Mesodermal cell (in vitro differentiated cells): ENCODE measurements around the gene IL18BP.

Source experiments
- H3K27ac ChIP-seq: 2 replicates; pipeline ENCODE4 v1.7.0; 2013; ENCODE audit warnings: mild to moderate bottlenecking, low read depth, low read length, moderate library complexity; ENCODE audit not compliant: severe bottlenecking
- H3K36me3 ChIP-seq: 2 replicates; pipeline ENCODE4 v1.7.1; 2013; ENCODE audit warnings: mild to moderate bottlenecking, low read length, moderate library complexity; ENCODE audit not compliant: control insufficient read depth, insufficient read depth
- H3K4me1 ChIP-seq: one replicate; pipeline ENCODE4 v1.7.1; 2013; ENCODE audit warnings: mild to moderate bottlenecking, low read length; ENCODE audit not compliant: insufficient read depth, control insufficient read depth, poor library complexity, severe bottlenecking
- H3K4me3 ChIP-seq: 2 replicates; pipeline ENCODE4 v1.7.0; 2013; ENCODE audit warnings: low read length, control low read depth, mild to moderate bottlenecking; ENCODE audit not compliant: insufficient read depth, poor library complexity, severe bottlenecking; ENCODE audit errors: extremely low read depth
- H3K9me3 ChIP-seq: 2 replicates; pipeline ENCODE4 v1.7.1; 2013; ENCODE audit warnings: mild to moderate bottlenecking, low read length, moderate library complexity; ENCODE audit not compliant: control insufficient read depth
- WGBS, 2 experiments: methylation state at CpG; one replicate each; pipeline ENCODE4 v1.1.5; 2013; ENCODE audit warnings: missing lambda C conversion rate in 2 of 2; ENCODE audit not compliant: insufficient coverage in 2 of 2; 5-methylcytosine and 5-hydroxymethylcytosine counted together

The IL18BP gene

DNA sequence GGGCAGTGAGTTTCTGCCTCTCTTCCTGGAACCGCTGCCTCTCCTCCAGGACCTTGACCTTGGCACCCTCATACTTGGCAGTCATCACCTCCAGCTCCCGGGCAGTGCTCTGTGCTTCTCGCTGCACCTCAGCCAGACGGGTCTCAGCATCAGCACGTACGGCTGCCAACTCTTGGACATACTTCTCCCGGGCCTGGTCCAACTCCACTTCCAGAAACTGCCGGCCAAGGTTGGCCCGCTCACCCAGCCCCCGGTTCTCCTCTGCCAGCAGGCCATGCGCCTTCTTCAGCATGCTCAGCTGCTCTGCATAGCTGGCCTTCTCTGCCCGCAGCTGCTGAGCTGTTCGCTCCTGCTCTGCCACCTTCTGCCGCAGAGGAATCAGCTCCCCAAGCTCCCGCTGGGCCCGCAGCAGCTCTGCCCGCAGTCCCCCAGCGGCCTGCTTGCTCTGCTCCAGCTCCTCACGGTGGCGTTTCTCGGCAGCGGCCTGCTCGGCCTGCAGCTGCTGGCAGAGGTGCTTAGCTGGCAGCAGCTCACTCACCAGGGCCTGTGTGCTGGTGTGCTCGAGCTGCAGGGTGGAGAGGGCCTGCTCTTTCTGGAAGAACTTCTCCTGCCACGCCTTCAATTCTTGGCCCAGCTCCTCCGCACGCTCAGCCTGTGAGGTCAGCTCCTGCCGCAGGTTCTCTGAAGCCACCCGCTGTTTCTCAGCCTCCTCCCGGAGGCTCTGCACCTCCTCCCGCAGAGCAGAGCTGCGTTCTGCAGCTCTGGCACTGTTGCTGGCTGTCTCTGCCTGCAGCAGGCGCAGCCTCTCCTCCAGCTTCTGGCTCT is 14.4 kb downstream of the IL18BP start:
- no peak overlapping the region for H3K27ac ChIP-seq
- no peaks in the 10 kb centered on the region for H3K9me3 ChIP-seq
- peaks cover 3% of the 10 kb centered on the region for H3K4me1 ChIP-seq
- 95 to 96% methylated on average over 30 to 33 of the region's 33 CpGs for WGBS, 2 experiments
- peaks cover 96% of the 10 kb centered on the region for H3K36me3 ChIP-seq
- H3K4me3 ChIP-seq = no peak overlapping the region

DNA sequence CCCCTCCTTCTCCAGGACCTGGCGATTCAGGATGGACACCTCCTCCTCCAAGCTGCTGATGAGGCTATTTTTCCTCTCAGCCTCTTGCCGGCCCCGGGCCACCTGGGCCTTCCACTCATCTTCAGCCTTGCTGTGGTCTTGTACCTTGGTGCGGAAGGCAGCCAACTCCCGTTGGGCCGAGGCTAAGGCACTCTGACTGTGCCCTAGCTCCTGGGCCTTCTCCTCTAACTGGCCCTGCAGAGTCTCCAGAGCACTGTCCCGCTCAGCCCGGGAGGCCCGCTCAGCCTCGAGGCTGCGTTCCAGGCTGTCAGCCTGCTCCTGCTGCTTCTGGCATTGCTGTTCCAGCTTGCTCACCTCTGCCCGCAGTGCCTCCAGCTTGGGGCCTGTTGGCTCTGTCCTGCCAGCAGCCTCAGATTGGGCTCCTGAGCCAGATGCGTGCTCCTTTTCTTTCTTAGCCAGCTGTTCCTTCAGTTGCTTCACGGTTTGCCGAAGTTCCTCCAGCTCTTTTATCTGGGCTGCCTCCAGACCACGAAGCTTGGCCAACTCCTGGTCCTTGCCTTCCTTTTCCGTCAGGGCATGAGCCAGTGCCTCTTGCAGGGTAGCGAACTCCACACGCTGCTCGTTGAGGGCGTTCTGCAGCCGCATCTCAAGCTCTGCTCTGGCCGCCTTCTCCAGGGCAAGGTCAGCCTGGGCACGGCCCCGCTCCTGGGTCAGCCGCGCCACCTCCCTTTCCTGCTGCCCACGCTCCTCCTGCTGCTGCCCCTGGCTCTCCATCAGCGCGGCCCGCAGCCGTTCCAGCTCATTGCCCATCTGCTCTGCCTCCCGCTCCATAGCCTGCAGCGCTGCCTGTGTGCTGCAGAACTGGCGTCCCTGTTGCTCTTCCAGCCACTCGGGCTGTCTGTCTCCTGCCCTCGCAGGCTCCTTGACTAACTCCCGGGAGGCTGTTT is 15.3 kb downstream of the IL18BP start:
- WGBS, 2 experiments = 97 to 98% methylated on average over 35 to 38 of the region's 38 CpGs
- peaks cover 98% of the 10 kb centered on the region for H3K36me3 ChIP-seq
- no peak overlapping the region for H3K27ac ChIP-seq
- H3K4me3 ChIP-seq = no peak overlapping the region
- H3K4me1 ChIP-seq = peaks cover 3% of the 10 kb centered on the region
- H3K9me3 ChIP-seq = no peaks in the 10 kb centered on the region

DNA sequence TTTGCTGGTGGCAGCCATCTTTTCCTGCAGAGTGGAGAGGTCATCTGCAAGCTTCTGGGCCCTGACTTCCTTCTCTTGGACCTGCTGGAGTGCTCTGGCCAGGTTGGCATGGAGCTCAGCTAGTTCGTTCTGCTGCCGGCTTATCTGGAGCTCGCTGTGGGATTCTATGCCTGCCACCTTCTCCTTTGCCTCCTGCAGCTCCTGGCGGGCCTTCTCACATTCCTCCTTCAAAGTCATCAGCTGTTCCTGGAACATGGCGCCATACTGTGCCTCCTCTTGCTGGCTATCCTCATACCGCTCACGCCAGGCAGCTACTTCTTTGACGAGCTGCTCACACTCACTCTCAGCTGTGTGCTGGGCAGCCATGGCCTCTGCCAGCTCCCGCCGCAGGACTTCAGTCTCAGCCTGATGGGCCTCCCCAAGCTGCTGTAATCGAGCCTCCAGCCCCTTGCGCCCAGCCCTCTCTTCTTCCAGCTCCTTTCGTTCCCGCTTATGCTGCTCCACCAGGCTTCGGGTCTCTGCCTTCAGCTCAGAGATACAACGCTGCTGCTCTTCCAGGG is 16.1 kb downstream of the IL18BP start:
- 97 to 100% methylated on average over 10 to 16 of the region's 16 CpGs for WGBS, 2 experiments
- Histone ChIP-seq H3K4me3 (no peak overlapping the region), H3K27ac (no peak overlapping the region), H3K9me3 (no peaks in the 10 kb centered on the region), H3K4me1 (peaks cover 3% of the 10 kb centered on the region), H3K36me3 (peaks cover 99% of the 10 kb centered on the region)

DNA sequence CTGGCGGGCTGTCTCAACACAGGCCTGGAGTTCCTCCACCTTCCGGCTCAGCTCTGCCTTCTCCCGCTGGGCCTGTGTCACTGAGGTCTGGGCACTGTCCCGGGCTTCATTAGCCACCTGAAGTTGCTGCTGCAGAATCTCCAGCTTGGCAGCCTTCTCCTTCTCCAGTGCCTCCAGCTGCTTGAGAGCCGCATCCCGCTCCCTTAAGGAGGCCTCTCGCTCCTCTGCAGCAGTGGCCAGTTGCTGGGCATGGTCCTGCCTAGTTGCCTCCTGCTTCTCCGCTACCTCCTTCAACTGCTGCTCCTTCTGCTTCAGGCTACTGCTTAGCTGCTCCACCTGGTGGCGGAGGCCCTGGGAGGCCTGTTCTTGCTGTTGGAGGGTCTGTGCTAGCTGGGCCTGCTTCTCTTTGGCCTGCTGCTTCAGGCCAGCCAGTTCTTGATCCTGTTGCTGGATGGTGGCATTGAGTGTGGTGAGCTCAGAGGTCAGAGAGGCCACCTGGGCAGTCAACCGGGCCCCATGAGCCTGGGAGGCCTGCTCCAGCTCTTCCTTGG is 16.9 kb downstream of the IL18BP start:
- Histone ChIP-seq H3K36me3 (peaks cover 99% of the 10 kb centered on the region), H3K4me1 (peaks cover 3% of the 10 kb centered on the region), H3K4me3 (no peak overlapping the region), H3K9me3 (no peaks in the 10 kb centered on the region), H3K27ac (no peak overlapping the region)
- 94 to 97% methylated on average over 8 of the region's 10 CpGs for WGBS, 2 experiments

DNA sequence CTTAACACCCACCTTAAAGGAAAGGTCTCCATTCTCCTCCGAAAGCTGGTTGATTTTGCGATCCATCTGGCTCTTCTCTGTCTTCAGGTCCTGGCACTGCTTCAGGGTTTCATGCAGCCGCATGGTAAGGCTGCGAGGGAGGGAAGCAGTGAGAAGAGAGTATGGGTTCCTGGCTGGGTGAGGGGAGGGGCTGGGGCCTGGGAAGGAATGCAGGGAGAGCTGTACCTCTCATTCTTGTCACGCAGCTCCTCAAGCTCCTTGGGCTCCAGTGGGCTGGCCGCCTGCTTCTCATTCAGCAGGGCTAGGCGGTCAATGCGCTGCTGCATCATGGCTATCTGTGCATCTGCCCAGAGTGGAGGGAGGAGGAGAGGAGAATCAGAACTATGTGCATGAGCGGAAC is 19.5 kb downstream of the IL18BP start:
- 100% methylated on average over 4 to 8 of the region's 9 CpGs for WGBS, 2 experiments
- Histone ChIP-seq H3K27ac (no peak overlapping the region), H3K4me1 (peaks cover 3% of the 10 kb centered on the region), H3K9me3 (no peaks in the 10 kb centered on the region), H3K4me3 (no peak overlapping the region), H3K36me3 (peaks cover 100% of the 10 kb centered on the region)

DNA sequence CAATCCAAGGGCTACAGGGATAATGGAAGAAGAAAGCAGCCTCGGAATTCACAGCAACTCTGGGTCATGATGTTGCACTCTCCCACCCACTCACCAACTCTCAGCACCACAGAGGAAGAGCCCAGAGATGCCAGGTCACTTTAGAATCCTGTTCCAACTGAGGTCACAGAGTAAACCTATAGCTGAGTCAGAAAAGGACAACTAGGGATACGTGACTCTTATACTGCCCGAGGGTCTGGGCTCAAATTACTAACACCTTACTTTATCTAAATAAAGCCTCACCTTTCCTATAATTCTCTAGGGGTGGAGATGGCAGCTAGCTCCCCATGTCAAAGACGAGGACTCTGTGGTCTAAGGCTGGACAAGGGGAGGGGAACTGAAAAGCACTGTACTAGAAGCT is 24.6 kb downstream of the IL18BP start:
- WGBS, 2 experiments = 100% methylated on average over 1 to 2 of the region's 4 CpGs
- peaks cover 22% of the 10 kb centered on the region for H3K4me1 ChIP-seq
- no peaks in the 10 kb centered on the region for H3K9me3 ChIP-seq
- H3K4me3 ChIP-seq = no peak overlapping the region
- H3K27ac ChIP-seq = no peak overlapping the region
- H3K36me3 ChIP-seq = peaks cover 84% of the 10 kb centered on the region

DNA sequence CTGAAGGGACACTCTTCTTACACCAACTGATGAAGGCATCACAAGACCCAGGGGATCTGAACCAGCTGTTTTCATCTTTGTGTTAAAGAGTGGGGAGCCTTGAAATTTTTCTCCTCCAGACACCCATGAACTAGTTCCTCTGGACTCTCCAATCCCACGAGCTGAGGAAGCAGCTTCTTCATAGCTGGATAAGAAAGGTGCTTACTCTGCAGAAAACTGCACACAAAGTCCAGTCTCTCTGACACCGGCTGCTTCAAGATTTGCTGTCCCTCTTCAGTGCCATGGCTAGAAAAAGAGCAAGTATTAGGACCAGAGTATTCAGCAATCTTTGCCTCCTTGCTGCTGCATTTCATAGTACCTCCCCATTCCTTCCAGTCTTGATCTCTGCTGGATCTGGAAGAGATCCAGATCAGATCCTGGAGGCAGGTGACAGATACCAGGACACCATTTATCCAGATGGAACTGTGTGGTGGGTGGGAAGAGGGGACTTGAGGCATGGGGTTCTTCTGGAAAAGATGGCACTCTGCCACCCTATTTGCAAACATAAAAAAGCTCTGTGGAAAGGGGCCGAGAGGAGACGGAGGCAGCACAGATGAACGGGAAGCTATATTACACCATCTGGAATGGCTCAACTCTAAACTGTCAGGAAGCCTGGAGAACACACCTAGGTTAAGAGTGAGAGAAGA is 25.5 kb downstream of the IL18BP start:
- no peak overlapping the region for H3K27ac ChIP-seq
- H3K36me3 ChIP-seq = peaks cover 84% of the 10 kb centered on the region
- H3K4me3 ChIP-seq = no peak overlapping the region
- H3K9me3 ChIP-seq = no peaks in the 10 kb centered on the region
- 100% methylated on average over 2 of the region's 5 CpGs for WGBS, 2 experiments
- H3K4me1 ChIP-seq = peaks cover 22% of the 10 kb centered on the region

DNA sequence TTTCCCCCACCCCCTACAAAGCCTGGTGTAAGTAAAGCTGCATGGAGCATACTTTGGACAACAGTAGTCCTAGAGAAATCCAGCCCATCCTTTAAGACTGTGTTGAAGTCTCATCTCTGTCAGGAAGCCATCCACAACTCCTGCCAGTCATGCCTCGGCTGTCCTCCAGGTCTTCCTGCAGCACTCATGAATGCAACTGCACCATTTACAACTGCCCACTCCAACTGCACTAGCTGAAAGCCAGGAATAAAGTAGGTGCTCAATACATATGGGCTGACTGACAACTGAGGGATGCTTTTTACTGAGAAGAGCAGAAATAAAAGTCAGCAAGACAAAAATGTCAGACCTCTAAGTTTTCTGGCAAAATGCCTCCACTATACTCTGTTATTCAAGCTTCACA is 27.4 kb downstream of the IL18BP start:
- no peak overlapping the region for H3K4me3 ChIP-seq
- peak overlapping the region; percentile 89 for H3K27ac ChIP-seq
- H3K9me3 ChIP-seq = no peaks in the 10 kb centered on the region
- WGBS, 2 experiments = 86% methylated on average over 1 of the region's 1 CpG; no CpG with 5 or more reads in 1 of the 2 experiments
- peaks cover 81% of the 10 kb centered on the region for H3K36me3 ChIP-seq
- peaks cover 22% of the 10 kb centered on the region for H3K4me1 ChIP-seq

DNA sequence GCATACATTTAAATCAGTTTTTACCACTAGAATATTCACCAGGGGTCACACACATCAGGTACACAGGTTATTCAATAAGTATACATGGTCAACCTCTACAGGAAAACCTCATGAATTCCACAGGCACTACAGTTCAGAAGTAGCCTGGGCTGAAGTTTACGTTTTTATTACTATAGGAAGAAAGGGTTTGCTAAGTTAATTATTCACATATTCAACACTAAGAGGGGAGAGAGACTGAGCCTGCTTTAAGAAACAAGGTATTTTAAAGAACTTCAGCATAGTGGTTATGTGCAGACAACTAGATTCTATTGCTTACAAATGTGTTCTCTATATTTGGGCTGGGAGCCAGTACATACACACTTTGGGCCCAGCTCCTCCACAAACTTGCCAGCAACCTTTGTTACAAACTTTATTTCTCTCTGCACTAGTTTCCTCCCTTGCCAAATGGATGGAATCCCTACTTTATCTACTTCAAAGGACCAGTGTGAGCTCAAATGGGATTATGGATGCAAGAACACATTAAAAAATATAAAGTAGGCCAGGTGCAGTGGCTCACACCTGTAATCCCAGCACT is 31.9 kb downstream of the IL18BP start:
- H3K9me3 ChIP-seq = no peaks in the 10 kb centered on the region
- H3K27ac ChIP-seq = no peak overlapping the region
- no peak overlapping the region for H3K4me3 ChIP-seq
- H3K4me1 ChIP-seq = peaks cover 17% of the 10 kb centered on the region
- peaks cover 79% of the 10 kb centered on the region for H3K36me3 ChIP-seq
- no CpG with 5 or more reads among the region's 1 CpG for WGBS, 2 experiments

DNA sequence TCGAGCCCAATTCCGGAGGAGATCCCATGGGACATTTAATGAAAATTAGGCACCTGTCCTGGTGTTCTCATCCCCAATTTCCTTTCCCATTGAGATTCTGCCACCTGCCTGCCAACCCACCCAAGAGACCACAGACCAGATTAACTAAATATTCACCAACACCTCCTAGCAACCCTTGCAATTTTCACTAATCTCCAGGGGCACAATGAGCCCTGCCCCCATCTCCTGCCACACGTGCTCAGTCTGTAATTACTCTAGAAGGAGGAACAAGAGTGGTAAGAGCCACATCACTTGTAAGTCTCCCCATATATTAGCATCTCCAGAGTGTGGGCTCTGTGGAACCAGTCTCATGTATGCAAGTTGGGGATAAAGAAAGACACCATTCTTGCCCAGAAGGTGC is 38.0 kb downstream of the IL18BP start:
- no peaks in the 10 kb centered on the region for H3K9me3 ChIP-seq
- H3K36me3 ChIP-seq = peaks cover 67% of the 10 kb centered on the region
- peaks cover 21% of the 10 kb centered on the region for H3K4me1 ChIP-seq
- no peak overlapping the region for H3K27ac ChIP-seq
- H3K4me3 ChIP-seq = no peak overlapping the region
- WGBS, 2 experiments = 100% methylated on average over 2 of the region's 3 CpGs
